SK-N-MC (cell line): Measurements from ENCODE around the gene TRIM37.

ENCODE experiments used
- EZH2 ChIP-seq: fragments of 200-600 bp; sonication (generic); IDR thresholded peaks from one replicate; pipeline ENCODE4 v1.6.1; 2017; ENCODE audit warnings: antibody characterized with exemption
- FOXP2 ChIP-seq: optimal IDR thresholded peaks from 2 replicates; pipeline ENCODE3; 2011; ENCODE audit warnings: mild to moderate bottlenecking, moderate library complexity; ENCODE audit not compliant: insufficient read depth; ENCODE audit errors: extremely low read length, control extremely low read depth
- POLR2AphosphoS5 ChIP-seq: IDR thresholded peaks from 2 replicates; pipeline ENCODE4 v1.6.1; 2012; ENCODE audit warnings: mild to moderate bottlenecking, low read depth, low read length, borderline replicate concordance

DNA sequence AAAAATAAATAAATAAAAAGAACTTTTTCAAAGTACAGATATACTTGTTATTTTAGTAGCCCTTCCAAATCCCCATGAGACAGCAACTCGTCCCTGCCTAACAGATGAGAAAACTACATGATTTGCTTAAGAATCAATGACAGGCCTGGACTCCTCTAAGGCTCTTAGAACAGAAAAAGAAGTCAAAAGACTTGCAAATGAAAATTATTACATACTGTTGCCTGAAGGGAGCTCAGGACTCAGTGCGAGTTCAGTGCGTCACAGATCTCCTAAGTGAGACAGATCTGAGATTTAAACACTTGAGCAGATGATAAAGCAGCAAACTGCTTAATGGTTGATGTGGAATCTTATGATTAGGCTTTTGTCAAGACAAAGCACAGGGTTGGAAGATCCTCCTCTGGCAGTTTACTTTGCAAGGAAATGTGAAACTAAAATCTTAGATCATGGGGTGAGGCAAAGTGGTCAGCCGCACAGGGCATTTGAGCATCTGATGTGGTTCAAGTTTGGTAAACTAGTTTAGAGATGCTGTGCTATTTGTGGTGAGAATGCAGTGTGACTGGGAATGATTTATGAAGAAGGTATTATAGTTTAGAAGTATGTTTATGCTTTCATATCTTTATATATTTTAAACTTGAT lies 138.1 kb downstream of the TRIM37 start:
- no peak for TF ChIP-seq EZH2
- no peak for TF ChIP-seq POLR2AphosphoS5
- no peak for TF ChIP-seq FOXP2
